MCF 10A (cell line): ENCODE measurements around the gene MAST2. TPM values are rescaled to one million over a fixed set of nuclear protein-coding genes. Genes with fewer than 3 reads are reported as not detected.

Experiments
- BruUV-seq: library from RNA; stranded (reverse); fragments of 400-500 nt; replicated peaks from 2 replicates; lab custom pipeline; 2021; lab: Mats Ljungman, UMichigan
- CTCF ChIA-PET: fragments of 300-600 bp; sonication (Branson Sonifier 250); formaldehyde crosslinking; extraction: SDS; loops from one replicate; lab custom pipeline; 2021; ENCODE audit warnings: antibody characterized with exemption, inconsistent platforms; lab: Yijun Ruan, JAX
- POLR2A ChIA-PET: fragments of 300-600, 350-650 bp; sonication (Branson Sonifier 250); formaldehyde crosslinking; extraction: SDS; loops from one replicate; lab custom pipeline; 2020; ENCODE audit warnings: antibody characterized with exemption, inconsistent platforms; lab: Yijun Ruan, JAX
- DNase-seq: peaks from one replicate; pipeline ENCODE4 v3.0.0-alpha.2; 2018; ENCODE audit not compliant: unreplicated experiment
- H3K27ac Mint-ChIP-seq: one replicate; pipeline ENCODE4 v1.8.0; 2022; ENCODE audit warnings: mild to moderate bottlenecking, low read depth, mixed read lengths; ENCODE audit not compliant: unreplicated experiment
- H3K27me3 Mint-ChIP-seq: one replicate; pipeline ENCODE4 v1.8.0; 2022; ENCODE audit warnings: mixed read lengths; ENCODE audit not compliant: insufficient read depth, unreplicated experiment
- H3K36me3 Mint-ChIP-seq: one replicate; pipeline ENCODE4 v1.8.0; 2022; ENCODE audit warnings: mild to moderate bottlenecking, moderate library complexity, mixed read lengths; ENCODE audit not compliant: insufficient read depth, unreplicated experiment
- H3K4me1 Mint-ChIP-seq: one replicate; pipeline ENCODE4 v1.8.0; 2022; ENCODE audit warnings: mixed read lengths; ENCODE audit not compliant: insufficient read depth, unreplicated experiment
- H3K4me3 Mint-ChIP-seq: one replicate; pipeline ENCODE4 v1.8.0; 2022; ENCODE audit warnings: mild to moderate bottlenecking, moderate library complexity, mixed read lengths; ENCODE audit not compliant: unreplicated experiment
- H3K9me3 Mint-ChIP-seq: one replicate; pipeline ENCODE4 v1.8.0; 2022; ENCODE audit warnings: mixed read lengths; ENCODE audit not compliant: unreplicated experiment
- intact Hi-C: fragments of 100-400 bp; cut with micrococcal nuclease; formaldehyde crosslinking; loops from 2 replicates; pipeline ENCODE4 v1.14.1; 2022
- total RNA-seq: library from RNA; stranded (reverse); gene quantifications from 2 replicates; pipeline ENCODE4 v1.2.3, GENCODE V29; 2022
- TF ChIP-seq, protein P1 (sequence below): fragments of 200-600 bp; IDR thresholded peaks from one replicate; pipeline ENCODE4 v1.8.0; 2022; ENCODE audit warnings: antibody characterized with exemption, mild to moderate bottlenecking; ENCODE audit not compliant: unreplicated experiment

The MAST2 gene
- total RNA-seq, 1 experiment from 2014 or later: 33.3 TPM

DNA sequence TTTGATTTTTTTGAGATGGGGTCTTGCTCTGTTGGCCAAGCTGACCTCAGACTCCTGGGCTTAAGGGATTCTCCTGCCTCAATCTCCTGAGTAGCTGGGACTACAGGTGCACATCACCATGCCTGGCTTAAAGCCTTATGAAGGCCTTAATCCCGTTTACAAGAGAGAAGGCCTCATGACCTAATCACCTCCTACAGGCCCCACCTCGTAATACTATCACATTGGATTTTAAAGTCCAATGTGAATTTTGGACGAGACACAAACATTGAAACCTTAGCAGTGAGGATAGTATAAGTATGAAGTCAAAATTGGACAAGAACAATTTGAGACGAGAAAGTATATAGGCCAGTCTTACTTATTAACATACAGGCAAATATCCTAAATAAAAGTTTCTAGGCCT, 73.9 kb downstream of the MAST2 start:
- ChIA-PET POLR2A (interaction anchor here (1.2 to 1.4 kb wide), 2 partner anchors 74 to 190 kb away, joined by 3 read pairs; partner anchors contain the start of gene MAST2), CTCF (no interaction called here)
- H3K4me3 Mint-ChIP-seq: no peak overlapping the region
- intact Hi-C loops: no loop called here
- H3K27me3 Mint-ChIP-seq: no peaks in the 10 kb centered on the region
- TF ChIP-seq, protein P1, sequence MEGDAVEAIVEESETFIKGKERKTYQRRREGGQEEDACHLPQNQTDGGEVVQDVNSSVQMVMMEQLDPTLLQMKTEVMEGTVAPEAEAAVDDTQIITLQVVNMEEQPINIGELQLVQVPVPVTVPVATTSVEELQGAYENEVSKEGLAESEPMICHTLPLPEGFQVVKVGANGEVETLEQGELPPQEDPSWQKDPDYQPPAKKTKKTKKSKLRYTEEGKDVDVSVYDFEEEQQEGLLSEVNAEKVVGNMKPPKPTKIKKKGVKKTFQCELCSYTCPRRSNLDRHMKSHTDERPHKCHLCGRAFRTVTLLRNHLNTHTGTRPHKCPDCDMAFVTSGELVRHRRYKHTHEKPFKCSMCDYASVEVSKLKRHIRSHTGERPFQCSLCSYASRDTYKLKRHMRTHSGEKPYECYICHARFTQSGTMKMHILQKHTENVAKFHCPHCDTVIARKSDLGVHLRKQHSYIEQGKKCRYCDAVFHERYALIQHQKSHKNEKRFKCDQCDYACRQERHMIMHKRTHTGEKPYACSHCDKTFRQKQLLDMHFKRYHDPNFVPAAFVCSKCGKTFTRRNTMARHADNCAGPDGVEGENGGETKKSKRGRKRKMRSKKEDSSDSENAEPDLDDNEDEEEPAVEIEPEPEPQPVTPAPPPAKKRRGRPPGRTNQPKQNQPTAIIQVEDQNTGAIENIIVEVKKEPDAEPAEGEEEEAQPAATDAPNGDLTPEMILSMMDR: no peak
- no peak overlapping the region for H3K27ac Mint-ChIP-seq
- no TSS peak for BruUV-seq
- no peak for DNase-seq
- no peaks in the 10 kb centered on the region for H3K4me1 Mint-ChIP-seq
- H3K36me3 Mint-ChIP-seq: no peaks in the 10 kb centered on the region
- no peaks in the 10 kb centered on the region for H3K9me3 Mint-ChIP-seq

DNA sequence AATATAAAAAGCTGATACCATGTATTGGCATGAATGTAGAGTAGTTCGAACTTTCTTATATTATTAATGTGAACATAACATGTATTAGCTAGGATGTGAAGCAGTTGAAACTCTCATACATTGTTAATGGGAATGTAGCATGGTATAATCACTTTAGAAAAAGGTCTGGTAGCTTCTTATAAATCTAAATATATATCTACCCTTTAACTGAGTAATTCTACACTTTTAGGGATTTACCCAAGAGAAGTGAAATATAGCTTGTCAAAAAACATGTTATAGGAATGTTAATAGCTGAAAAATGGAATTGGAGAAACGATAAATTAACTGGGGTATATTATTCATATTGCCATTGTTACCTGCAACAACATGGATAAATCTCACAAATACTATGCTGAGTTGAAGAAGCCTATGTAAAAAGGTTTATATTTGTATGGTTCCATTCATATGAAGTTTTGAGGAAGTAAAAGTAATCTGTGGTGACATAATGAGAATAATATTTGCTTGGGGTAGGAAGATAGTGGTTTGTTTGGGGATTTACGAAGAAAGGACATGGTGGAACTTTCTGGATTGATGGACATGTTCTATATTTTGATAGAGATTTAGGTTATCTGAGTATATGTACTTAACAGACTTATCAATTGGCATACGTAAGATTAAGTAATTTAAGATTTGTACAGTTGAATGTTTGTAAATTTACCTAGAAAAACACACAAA, 76.6 kb downstream of the MAST2 start:
- no TSS peak for BruUV-seq
- Mint-ChIP-seq H3K9me3 (no peaks in the 10 kb centered on the region), H3K27ac (no peak overlapping the region), H3K36me3 (no peaks in the 10 kb centered on the region), H3K27me3 (no peaks in the 10 kb centered on the region), H3K4me3 (no peak overlapping the region), H3K4me1 (peaks cover 6% of the 10 kb centered on the region)
- TF ChIP-seq, protein P1: no peak
- intact Hi-C loops: loop anchor here (2.0 to 10.0 kb wide), 5 partner anchors 128 to 309 kb away; partner anchors contain the start of genes GPBP1L1, IPP, P3R3URF and TSPAN1
- CTCF ChIA-PET: interaction anchor here (0.5 to 1.2 kb wide), 8 partner anchors 10 to 906 kb away, joined by 3 to 4 read pairs (median 4); no protein-coding TSS in a partner anchor
- POLR2A ChIA-PET: interaction anchor here (0.6 to 1.8 kb wide), 3 partner anchors 61 to 367 kb away, joined by 3 to 11 read pairs (median 4); partner anchors contain the start of genes GPBP1L1 and RAD54L
- DNase-seq: no peak

DNA sequence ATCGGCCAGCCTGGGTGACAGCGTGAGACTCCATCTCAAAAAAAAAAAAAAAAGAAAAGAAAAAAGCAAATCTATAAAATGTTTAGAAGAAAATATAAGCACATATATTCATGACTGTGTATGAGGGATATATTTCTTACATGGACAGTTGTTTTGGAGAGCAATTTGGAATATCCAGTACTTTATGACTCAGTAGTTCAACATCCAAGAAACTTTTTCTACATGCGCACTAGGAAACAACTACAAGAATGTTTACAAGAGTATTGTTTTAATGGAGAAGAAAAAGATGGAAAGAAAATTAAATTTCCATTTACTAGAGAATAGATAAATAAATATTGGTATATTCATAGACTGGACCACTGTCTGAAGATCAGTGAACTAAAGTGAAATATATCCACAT, 77.5 kb downstream of the MAST2 start:
- TF ChIP-seq, protein P1: no peak
- intact Hi-C loops: loop anchor here (1.0 to 10.0 kb wide), 7 partner anchors 129 to 369 kb away; partner anchors contain the start of genes GPBP1L1, IPP, P3R3URF and TSPAN1
- Mint-ChIP-seq H3K27ac (no peak overlapping the region), H3K4me1 (peaks cover 7% of the 10 kb centered on the region), H3K27me3 (no peaks in the 10 kb centered on the region), H3K36me3 (no peaks in the 10 kb centered on the region), H3K4me3 (no peak overlapping the region), H3K9me3 (no peaks in the 10 kb centered on the region)
- no TSS peak for BruUV-seq
- no peak for DNase-seq
- CTCF ChIA-PET: interaction anchor here (0.6 to 1.2 kb wide), 5 partner anchors 15 to 320 kb away, joined by 3 to 4 read pairs (median 3); no protein-coding TSS in a partner anchor
- POLR2A ChIA-PET: interaction anchor here (1.8 kb wide), 1 partner anchor 194 kb away, joined by 11 read pairs; the partner anchor contains the start of gene GPBP1L1

DNA sequence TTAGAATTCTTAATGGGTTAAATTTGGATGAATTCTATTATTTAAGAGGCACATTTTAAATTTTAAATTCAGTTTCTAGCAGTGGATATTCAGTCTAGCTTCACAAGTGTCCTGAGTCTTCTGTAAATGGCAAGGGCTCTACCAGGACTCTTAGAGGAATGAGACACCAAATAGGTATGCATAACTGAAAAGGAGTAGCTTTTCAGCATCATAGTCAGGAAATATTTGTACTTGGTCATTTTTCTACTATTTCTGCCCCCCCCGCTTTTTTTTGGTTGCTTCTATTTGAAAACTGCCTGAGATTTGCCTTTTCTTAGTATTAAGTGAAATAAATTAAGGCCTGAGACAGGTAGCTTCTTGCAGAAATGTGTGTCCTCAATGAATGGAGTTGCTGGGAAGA, 80.2 kb downstream of the MAST2 start:
- no peak overlapping the region for H3K27ac Mint-ChIP-seq
- intact Hi-C loops: loop anchor here (5.0 to 10.0 kb wide), 3 partner anchors 131 to 291 kb away; partner anchors contain the start of genes IPP, P3R3URF and TSPAN1
- POLR2A ChIA-PET: interaction anchor here (0.8 to 2.3 kb wide), 4 partner anchors 9 to 299 kb away, joined by 3 to 9 read pairs (median 5); partner anchors contain the start of gene GPBP1L1
- H3K4me3 Mint-ChIP-seq: no peak overlapping the region
- peaks cover 17% of the 10 kb centered on the region for H3K4me1 Mint-ChIP-seq
- no peaks in the 10 kb centered on the region for H3K27me3 Mint-ChIP-seq
- CTCF ChIA-PET: no interaction called here
- no peaks in the 10 kb centered on the region for H3K9me3 Mint-ChIP-seq
- DNase-seq: no peak
- TF ChIP-seq, protein P1: no peak
- peaks cover 4% of the 10 kb centered on the region for H3K36me3 Mint-ChIP-seq
- no TSS peak for BruUV-seq
